Measurements from ENCODE around the gene LMBR1.

GRCh38 chr7:156834462-156834861 is 58.5 kb downstream of the LMBR1 start:
- TF ChIP-seq, protein P1, sequence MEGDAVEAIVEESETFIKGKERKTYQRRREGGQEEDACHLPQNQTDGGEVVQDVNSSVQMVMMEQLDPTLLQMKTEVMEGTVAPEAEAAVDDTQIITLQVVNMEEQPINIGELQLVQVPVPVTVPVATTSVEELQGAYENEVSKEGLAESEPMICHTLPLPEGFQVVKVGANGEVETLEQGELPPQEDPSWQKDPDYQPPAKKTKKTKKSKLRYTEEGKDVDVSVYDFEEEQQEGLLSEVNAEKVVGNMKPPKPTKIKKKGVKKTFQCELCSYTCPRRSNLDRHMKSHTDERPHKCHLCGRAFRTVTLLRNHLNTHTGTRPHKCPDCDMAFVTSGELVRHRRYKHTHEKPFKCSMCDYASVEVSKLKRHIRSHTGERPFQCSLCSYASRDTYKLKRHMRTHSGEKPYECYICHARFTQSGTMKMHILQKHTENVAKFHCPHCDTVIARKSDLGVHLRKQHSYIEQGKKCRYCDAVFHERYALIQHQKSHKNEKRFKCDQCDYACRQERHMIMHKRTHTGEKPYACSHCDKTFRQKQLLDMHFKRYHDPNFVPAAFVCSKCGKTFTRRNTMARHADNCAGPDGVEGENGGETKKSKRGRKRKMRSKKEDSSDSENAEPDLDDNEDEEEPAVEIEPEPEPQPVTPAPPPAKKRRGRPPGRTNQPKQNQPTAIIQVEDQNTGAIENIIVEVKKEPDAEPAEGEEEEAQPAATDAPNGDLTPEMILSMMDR (conservative IDR thresholded peaks at IDR 0.05 in 1 of 2, IDR thresholded peaks at IDR 0.05 in 1 of 2; ENCODE audit: low read depth in 1 of 2, low read length in 2 of 2): no peak
- no peak for TF ChIP-seq EZH2 (IDR thresholded peaks at IDR 0.05; ENCODE audit: low read length, missing control alignments)

Measured in fibroblast of lung (primary cell).